Skin of body (tissue), 2 donors: Measurements from ENCODE around the gene CYBRD1. TPM values are rescaled to one million over a fixed set of nuclear protein-coding genes. Genes with fewer than 3 reads are reported as not detected.

Experiments
- DNase-seq: peaks from one replicate; lab custom pipeline; 2025; lab: John Stamatoyannopoulos, UW
- total RNA-seq: library from RNA; depleted of rRNA; stranded (reverse); fragments of >200 nt; gene quantifications from one replicate; pipeline ENCODE4 v1.2.3, GENCODE V29; 2014

CYBRD1 gene
- total RNA-seq, 1 donor from 2014 or later, result 184 TPM

GRCh38 chr2:171553236-171553635 is 31.0 kb downstream of the CYBRD1 start:
- DNase-seq, result no peak

- DNase-seq, result no peak
These were observed 31.6 kb downstream of the CYBRD1 start for GRCh38 chr2:171553858-171554257.

GRCh38 chr2:171554991-171555615 is 32.8 kb downstream of the CYBRD1 start:
- no peak for DNase-seq

GRCh38 chr2:171557363-171557762 is 35.1 kb downstream of the CYBRD1 start:
- no peak for DNase-seq

- no peak for DNase-seq
These were observed 41.0 kb downstream of the CYBRD1 start for GRCh38 chr2:171563301-171563700.

- no peak for DNase-seq
These were observed 42.2 kb downstream of the CYBRD1 start for GRCh38 chr2:171564463-171564862.

- DNase-seq, result no peak
These were observed 43.8 kb downstream of the CYBRD1 start for GRCh38 chr2:171566057-171566456.

- DNase-seq, result no peak
These were observed 44.5 kb downstream of the CYBRD1 start for GRCh38 chr2:171566753-171567152.

GRCh38 chr2:171568089-171568488 is 45.8 kb downstream of the CYBRD1 start:
- DNase-seq, result no peak

GRCh38 chr2:171571721-171572120 is 49.4 kb downstream of the CYBRD1 start:
- DNase-seq, result no peak

- DNase-seq, result peak; percentile 56
These were observed 52.0 kb downstream of the CYBRD1 start for GRCh38 chr2:171574149-171574795.

- DNase-seq, result no peak
These were observed 53.3 kb downstream of the CYBRD1 start for GRCh38 chr2:171575606-171576005.

- DNase-seq, result no peak
These were observed 56.0 kb downstream of the CYBRD1 start for GRCh38 chr2:171578127-171578803.

- no peak for DNase-seq
These were observed 57.2 kb downstream of the CYBRD1 start for GRCh38 chr2:171579481-171579880.

GRCh38 chr2:171583566-171583965 is 61.3 kb downstream of the CYBRD1 start:
- DNase-seq, result no peak

GRCh38 chr2:171584001-171584400 is 61.7 kb downstream of the CYBRD1 start:
- DNase-seq, result no peak

GRCh38 chr2:171587132-171587531 is 64.9 kb downstream of the CYBRD1 start:
- DNase-seq, result no peak

- DNase-seq, result no peak
These were observed 65.3 kb downstream of the CYBRD1 start for GRCh38 chr2:171587567-171587966.

GRCh38 chr2:171590116-171590515 is 67.8 kb downstream of the CYBRD1 start:
- DNase-seq, result no peak

GRCh38 chr2:171592036-171592555 is 69.8 kb downstream of the CYBRD1 start:
- no peak for DNase-seq

GRCh38 chr2:171595456-171595855 is 73.2 kb downstream of the CYBRD1 start:
- DNase-seq, result no peak

- no peak for DNase-seq
These were observed 73.6 kb downstream of the CYBRD1 start for GRCh38 chr2:171595896-171596295.
